Heart right ventricle (tissue), 16 donors: Measurements from ENCODE around the gene KCNC2. TPM values are rescaled to one million over a fixed set of nuclear protein-coding genes. Genes with fewer than 3 reads are reported as not detected.
A peak's percentile ranks its signal among the peaks of the same experiment; 100 is the strongest.

Experiments
- ATAC-seq, 8 donors: fragments of 200-7000 bp; cut with Tn5 transposase; one replicate each; pipeline ENCODE4 v1.9.1; 2020; ENCODE audit warnings: mild to moderate bottlenecking in 8 of 8, moderate library complexity in 8 of 8, moderate number of reproducible peaks in 1 of 8
- DNase-seq, 2 donors: peaks; one replicate each; pipeline ENCODE4 v3.0.0-alpha.2; 2020
- H3K27ac ChIP-seq, 10 donors: fragments of 200-600 bp; sonication (generic) in 2 of 10; one replicate each; pipeline versions ENCODE4 v1.5.0 to v1.8.0; 2020 to 2022; ENCODE audit warnings: mild to moderate bottlenecking in 3 of 10
- H3K27me3 ChIP-seq, 7 donors: fragments of 200-600 bp; one replicate each; pipeline ENCODE4 v1.8.0; 2021 to 2022; ENCODE audit warnings: mild to moderate bottlenecking in 2 of 7
- H3K36me3 ChIP-seq, 9 donors: fragments of 200-600 bp; sonication (generic) in 1 of 9; one replicate each; pipeline versions ENCODE4 v1.5.0 to v1.8.0; 2020 to 2022; ENCODE audit warnings: mild to moderate bottlenecking in 2 of 9
- H3K4me1 ChIP-seq, 9 donors: fragments of 200-600 bp; sonication (generic) in 1 of 9; one replicate each; pipeline versions ENCODE4 v1.5.0 to v1.8.0; 2020 to 2022; ENCODE audit warnings: mild to moderate bottlenecking in 4 of 9
- H3K4me3 ChIP-seq, 10 donors: fragments of 200-600 bp; sonication (generic) in 2 of 10; one replicate each; pipeline versions ENCODE4 v1.5.0 to v1.8.0; 2020 to 2022; ENCODE audit warnings: mild to moderate bottlenecking in 7 of 10, moderate library complexity in 2 of 10
- H3K9me3 ChIP-seq, 11 donors: fragments of 200-600 bp in 10 of 11; sonication (generic) in 2 of 11; one replicate each; pipeline versions ENCODE4 v1.5.0 to v1.8.0; 2013 to 2022; ENCODE audit warnings: mild to moderate bottlenecking in 2 of 11, control low read depth in 1 of 11, moderate library complexity in 1 of 11
- CTCF ChIP-seq, 9 donors: fragments of 200-600 bp; sonication (generic) in 2 of 9; IDR thresholded peaks; one replicate each; pipeline versions ENCODE4 v1.5.0 to v1.8.0; 2021 to 2022; ENCODE audit warnings: antibody characterized with exemption in 9 of 9, mild to moderate bottlenecking in 5 of 9, moderate library complexity in 1 of 9
- WGBS, 2 donors: extraction: QIAGEN DNeasy Blood & Tissue Kit; methylation state at CpG; one replicate each; pipeline ENCODE4 v1.1.7; 2013; ENCODE audit warnings: inconsistent platforms in 1 of 2; 5-methylcytosine and 5-hydroxymethylcytosine counted together
- intact Hi-C, 10 donors: fragments of 100-400 bp; cut with DNase I; formaldehyde crosslinking; loops; one replicate each; pipeline versions ENCODE4 v1.11.1 to v1.14.2; 2022
- polyA plus RNA-seq, 2 donors: library from polyadenylated mRNA; stranded (reverse); fragments of 200-250 nt; gene quantifications; one replicate each; pipeline ENCODE4 v1.2.3, GENCODE V29; 2013
- total RNA-seq, 10 donors: library from RNA; stranded (reverse); fragmentation: NEBNext Ultra II Directional in 3 of 10; extraction: Animal tissue kit (Norgen Biotek cat#: 25700) in 3 of 10; gene quantifications; one replicate each; pipeline versions ENCODE4 v1.2.1 to v1.2.4, GENCODE V29; 2021 to 2023
- donor health status: Arrhythmogenic right ventricular cardiomyopathy.
- donor health status: ischemic (EF 13 %, LVEDD 7.1; RV severe dilation, severe dysfunction).
- donor health status: healthy with polysubstance abuse.
- donor health status: DM: no; HTN: yes; CAD: no.
- donor health status: DM: no; HTN: no; CAD: no.
- donor health status: ischemic (EF 25% LVEDD 6.9; RV normal size, moderate dysfunction).
- donor health status: ischemic (EF 25% LVEDD 5.7; RV mildly dilated, moderate dysfunction).
- donor health status: healthy.
- donor health status: DM: yes; HTN: yes; CAD: no.
- donor health status: Ischemic cardiomyopathy.
- donor health status: ischemic (EF 35%, LVEDD 5.7; RV mildly dilated, moderate dysfunction).
- donor health status: nonischemic (EF 11% LVEDD 7.7; RV severe dilation, severe dysfunction).
- donor health status: DM: yes; HTN: yes; CAD: no.
- donor health status: PGD.
- donor health status: ischemic (EF 29% LVEDD 5.4; RV normal size, mild dysfunction).
- donor health status: nonischemic (EF 23%, LVEDD 6.1; RV moderate dilation, normal function).

The KCNC2 gene
- total and polyA plus RNA-seq, 12 donors: not detected

GRCh38 chr12:75207338-75208083, 2.1 kb downstream of the KCNC2 start:
- Histone ChIP-seq H3K27me3 (peaks cover 8 to 70% (median 48%) of the 10 kb centered on the region in 7 donors), H3K4me3 (no peak overlapping the region), H3K9me3 (peaks cover 0 to 2% (median 0%) of the 10 kb centered on the region in 11 donors), H3K4me1 (peaks cover 0 to 4% (median 0%) of the 10 kb centered on the region in 9 donors), H3K36me3 (no peaks in the 10 kb centered on the region), H3K27ac (no peak overlapping the region)
- ATAC-seq (peak in 1 of 8 donors; percentile 7), DNase-seq (no peak)
- WGBS, 2 donors: 4 to 5% methylated on average over 71 to 78 of the region's 78 CpGs
- no peak for TF ChIP-seq CTCF (IDR thresholded peaks at IDR 0.05)
- intact Hi-C loops: no loop called here

- Histone ChIP-seq H3K27me3 (peaks cover 8 to 54% (median 47%) of the 10 kb centered on the region in 7 donors), H3K4me3 (no peak overlapping the region), H3K36me3 (no peaks in the 10 kb centered on the region), H3K4me1 (peaks cover 0 to 4% (median 0%) of the 10 kb centered on the region in 9 donors), H3K27ac (no peak overlapping the region), H3K9me3 (peaks cover 0 to 2% (median 0%) of the 10 kb centered on the region in 11 donors)
- intact Hi-C loops: no loop called here
- DNase-seq (no peak), ATAC-seq (no peak)
- TF ChIP-seq CTCF (IDR thresholded peaks at IDR 0.05): no peak
- WGBS, 2 donors: 63 to 68% methylated on average over 1 of the region's 1 CpG
These were observed 4.1 kb downstream of the KCNC2 start for GRCh38 chr12:75205558-75205957.

DNA sequence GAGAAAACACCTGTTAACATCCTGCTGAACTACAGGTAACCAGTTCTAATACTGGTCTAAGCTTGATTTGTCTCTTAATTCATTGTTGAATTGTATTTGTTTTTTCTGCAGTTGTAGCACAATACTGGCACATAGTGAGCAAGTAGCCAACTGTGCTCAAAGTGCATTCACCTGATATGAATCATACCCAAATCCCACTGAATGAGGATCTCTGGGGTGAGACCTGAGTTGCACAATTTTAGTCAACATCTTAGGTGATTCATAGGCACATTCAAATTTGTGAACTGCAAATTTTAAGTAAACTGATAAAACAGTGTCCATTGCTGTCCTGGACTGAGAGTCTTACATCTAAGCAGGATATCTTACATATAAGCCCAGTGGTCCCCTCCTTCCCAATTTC, 12.8 kb downstream of the KCNC2 start:
- Histone ChIP-seq H3K4me3 (no peak overlapping the region), H3K4me1 (no peaks in the 10 kb centered on the region), H3K27me3 (no peaks in the 10 kb centered on the region), H3K27ac (no peak overlapping the region), H3K9me3 (no peaks in the 10 kb centered on the region), H3K36me3 (no peaks in the 10 kb centered on the region)
- TF ChIP-seq CTCF (IDR thresholded peaks at IDR 0.05): no peak
- no peak for DNase-seq
- intact Hi-C loops: no loop called here
- no peak for ATAC-seq

DNA sequence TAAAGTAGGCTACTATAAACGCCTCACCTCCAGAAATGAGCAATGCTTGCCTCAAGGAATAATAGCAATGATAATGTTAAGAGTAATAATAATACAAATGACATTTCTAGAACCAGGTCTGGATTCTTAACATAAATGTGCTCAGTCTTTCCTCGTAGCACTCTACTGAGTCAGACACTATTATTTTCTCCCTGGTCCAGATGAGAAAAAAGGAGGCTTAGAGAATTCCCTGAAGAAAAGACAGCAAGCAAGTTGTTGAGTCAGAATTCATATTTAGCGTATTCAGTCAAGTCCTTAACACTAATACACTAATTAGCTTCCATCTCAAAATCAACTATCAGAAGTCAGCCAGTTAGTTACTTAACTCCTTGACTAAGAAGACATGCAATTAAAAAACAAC, 13.2 kb downstream of the KCNC2 start:
- DNase-seq (no peak), ATAC-seq (no peak)
- TF ChIP-seq CTCF (IDR thresholded peaks at IDR 0.05): no peak
- H3K27ac ChIP-seq: no peak overlapping the region
- H3K4me1 ChIP-seq: no peaks in the 10 kb centered on the region
- no peaks in the 10 kb centered on the region for H3K9me3 ChIP-seq
- H3K36me3 ChIP-seq: no peaks in the 10 kb centered on the region
- intact Hi-C loops: no loop called here
- H3K4me3 ChIP-seq: no peak overlapping the region
- no peaks in the 10 kb centered on the region for H3K27me3 ChIP-seq
- 65 to 73% methylated on average over 3 of the region's 3 CpGs for WGBS, 2 donors
